Neural cell (in vitro differentiated cells): Measurements from ENCODE around the gene NT5DC3.

Source experiments
- CTCF ChIP-seq: fragments of 450-650 bp; IDR thresholded peaks from 2 replicates; pipeline ENCODE4 v1.5.1; 2014; ENCODE audit warnings: antibody characterized with exemption, mild to moderate bottlenecking, moderate library complexity; ENCODE audit not compliant: poor library complexity, severe bottlenecking
- EP300 ChIP-seq: fragments of 450-650 bp; conservative IDR thresholded peaks from 2 replicates; pipeline ENCODE4 v1.6.1; 2014; ENCODE audit warnings: antibody characterized with exemption, mild to moderate bottlenecking, moderate library complexity; ENCODE audit not compliant: poor library complexity, severe bottlenecking
- EZH2 ChIP-seq: fragments of 200-600, 300-800 bp; shearing (Covaris generic), sonication (generic); IDR thresholded peaks from 2 replicates; pipeline ENCODE4 v1.6.1; 2014; ENCODE audit warnings: antibody characterized with exemption, low read length, borderline replicate concordance, mild to moderate bottlenecking; ENCODE audit not compliant: insufficient read depth, poor library complexity, severe bottlenecking
- POLR2AphosphoS5 ChIP-seq: IDR thresholded peaks from 2 replicates; pipeline ENCODE4 v1.6.1; 2012
- REST ChIP-seq: IDR thresholded peaks from 2 replicates; pipeline ENCODE4 v1.6.1; 2012; ENCODE audit warnings: borderline replicate concordance

- no peak for TF ChIP-seq CTCF
- TF ChIP-seq EP300 = no peak
- no peak for TF ChIP-seq POLR2AphosphoS5
- TF ChIP-seq EZH2 = no peak
- no peak for TF ChIP-seq REST
Observed at GRCh38 chr12:103824290-103824689, 16.7 kb downstream of the NT5DC3 start.
